GM12872 (cell line): Measurements from ENCODE around the gene MRTFA.

Source experiments
- TF ChIP-seq, protein P1 (sequence below): IDR thresholded peaks from 3 replicates; pipeline ENCODE4 v1.5.1; 2011; ENCODE audit warnings: low read depth, mild to moderate bottlenecking, low read length, moderate library complexity; ENCODE audit not compliant: insufficient read depth

MRTFA gene

DNA sequence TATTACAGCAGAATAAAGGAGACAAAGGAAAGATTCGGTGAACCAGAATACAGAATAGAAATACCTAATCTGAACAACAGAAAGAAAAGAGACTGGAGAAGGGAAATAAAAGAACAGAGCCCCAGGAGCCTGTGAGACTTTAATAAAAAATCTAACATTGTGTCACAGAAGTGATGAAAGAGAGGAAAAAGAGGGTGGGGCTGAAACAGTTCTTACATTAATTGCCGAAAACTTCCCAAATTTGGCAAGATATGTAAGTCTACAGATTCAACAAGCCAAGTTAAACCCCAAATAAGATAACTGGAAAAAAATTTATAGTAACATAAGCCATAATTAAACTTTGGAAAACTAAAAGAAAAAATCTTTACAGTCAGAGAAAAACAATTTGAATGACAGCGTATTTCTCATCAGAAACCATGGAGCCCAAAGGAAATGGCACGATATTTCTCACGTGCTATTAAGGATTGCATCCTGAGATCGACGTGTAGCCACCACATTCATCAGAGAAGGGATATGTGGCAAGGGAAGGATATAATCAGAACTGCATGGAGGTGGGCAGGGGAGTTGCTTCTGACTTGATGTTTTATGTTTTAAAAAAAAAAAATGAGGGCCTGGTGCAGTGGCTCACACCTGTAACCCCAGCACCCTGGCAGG, 192.2 kb downstream of the MRTFA start:
- TF ChIP-seq, protein P1, sequence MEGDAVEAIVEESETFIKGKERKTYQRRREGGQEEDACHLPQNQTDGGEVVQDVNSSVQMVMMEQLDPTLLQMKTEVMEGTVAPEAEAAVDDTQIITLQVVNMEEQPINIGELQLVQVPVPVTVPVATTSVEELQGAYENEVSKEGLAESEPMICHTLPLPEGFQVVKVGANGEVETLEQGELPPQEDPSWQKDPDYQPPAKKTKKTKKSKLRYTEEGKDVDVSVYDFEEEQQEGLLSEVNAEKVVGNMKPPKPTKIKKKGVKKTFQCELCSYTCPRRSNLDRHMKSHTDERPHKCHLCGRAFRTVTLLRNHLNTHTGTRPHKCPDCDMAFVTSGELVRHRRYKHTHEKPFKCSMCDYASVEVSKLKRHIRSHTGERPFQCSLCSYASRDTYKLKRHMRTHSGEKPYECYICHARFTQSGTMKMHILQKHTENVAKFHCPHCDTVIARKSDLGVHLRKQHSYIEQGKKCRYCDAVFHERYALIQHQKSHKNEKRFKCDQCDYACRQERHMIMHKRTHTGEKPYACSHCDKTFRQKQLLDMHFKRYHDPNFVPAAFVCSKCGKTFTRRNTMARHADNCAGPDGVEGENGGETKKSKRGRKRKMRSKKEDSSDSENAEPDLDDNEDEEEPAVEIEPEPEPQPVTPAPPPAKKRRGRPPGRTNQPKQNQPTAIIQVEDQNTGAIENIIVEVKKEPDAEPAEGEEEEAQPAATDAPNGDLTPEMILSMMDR, result no peak

DNA sequence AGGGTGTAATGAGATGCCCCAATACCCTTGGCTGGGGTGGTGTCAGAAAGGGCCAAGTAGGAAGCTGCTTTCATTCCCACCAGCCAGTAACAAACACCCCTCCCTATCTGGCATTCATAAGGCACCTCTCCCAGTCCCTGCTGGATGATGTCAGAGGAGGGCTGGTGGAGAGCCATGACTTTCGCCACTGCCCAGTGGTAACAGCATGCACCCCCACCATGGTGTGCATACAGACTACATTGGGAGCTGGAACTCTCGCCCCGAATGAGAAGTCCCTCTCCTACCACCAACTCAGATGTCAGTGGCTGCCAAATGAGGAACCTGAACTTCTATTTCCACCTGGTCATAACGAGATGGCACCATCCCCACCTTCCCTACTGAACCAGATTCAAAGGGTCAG, 192.8 kb downstream of the MRTFA start:
- TF ChIP-seq, protein P1, result no peak

DNA sequence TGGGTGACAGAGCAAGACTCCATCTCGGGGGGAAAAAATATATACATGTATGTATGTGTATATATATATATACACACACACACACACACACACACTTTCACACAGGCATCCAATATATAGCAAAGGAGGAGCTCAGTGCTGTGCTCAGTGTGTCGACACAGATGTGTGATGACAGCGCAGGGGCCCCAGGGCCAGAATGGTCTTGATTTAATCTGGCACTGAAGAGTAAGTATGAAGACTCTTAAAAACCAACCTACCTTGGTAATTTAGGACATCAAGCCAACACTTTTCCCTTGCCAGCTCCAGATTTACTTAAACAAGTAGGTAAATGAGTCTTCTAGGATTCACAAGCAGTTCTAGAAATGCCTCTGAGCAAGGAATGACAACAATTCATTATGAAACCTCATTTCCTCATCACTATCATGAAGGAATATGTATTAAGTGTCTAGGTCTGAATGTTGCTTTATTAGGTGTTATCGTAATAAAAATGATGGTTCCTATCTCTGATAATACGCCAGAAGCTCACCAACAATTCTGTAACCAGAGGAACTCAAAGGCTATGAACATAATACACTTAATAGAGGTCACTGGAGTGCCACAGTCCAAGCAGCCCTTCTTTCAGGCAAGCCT, 194.6 kb downstream of the MRTFA start:
- TF ChIP-seq, protein P1, result no peak

DNA sequence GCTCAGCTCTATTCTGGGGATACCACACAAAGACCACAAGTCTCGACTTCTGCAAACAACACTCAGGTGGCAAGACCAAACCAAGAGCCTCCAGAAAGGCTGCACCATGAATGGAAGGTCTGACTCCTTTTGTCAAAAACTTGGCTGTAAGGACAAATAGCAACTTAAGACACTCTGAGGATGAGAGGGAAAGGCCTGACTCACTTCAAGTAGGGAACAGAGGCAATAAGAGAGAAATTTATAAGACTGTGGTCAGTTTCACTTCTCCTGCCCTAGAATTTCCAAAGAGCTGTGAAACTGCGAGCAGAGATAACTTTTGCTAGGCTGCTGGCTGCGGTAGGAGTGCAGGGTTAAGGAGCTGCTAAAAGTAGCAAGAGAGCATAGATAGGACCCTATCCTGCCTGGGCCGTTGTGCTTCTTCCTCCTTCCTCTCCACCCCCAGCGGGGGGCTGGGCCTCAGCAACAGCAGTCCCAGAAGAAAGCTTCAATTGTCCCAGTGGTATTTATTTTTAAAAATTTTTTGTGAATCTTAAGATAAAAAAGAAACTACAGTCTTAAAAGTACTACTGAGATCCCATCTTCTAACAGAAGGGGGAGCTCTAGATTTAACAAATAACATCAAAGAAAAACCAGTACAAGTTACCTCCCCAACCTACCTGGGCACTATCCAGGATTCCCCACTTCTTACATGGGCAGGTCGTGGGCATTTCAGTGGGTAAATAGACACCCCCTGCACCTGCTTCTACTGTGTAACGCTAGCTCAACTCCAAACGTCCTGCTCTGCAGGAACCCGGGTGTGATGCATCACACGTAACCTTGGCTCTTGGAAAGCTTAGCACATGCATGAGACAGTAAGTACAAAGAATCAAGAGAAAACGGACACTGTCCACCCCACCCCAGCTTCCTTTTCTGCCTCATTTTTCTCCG, 199.8 kb downstream of the MRTFA start:
- TF ChIP-seq, protein P1, result peak; percentile 47

DNA sequence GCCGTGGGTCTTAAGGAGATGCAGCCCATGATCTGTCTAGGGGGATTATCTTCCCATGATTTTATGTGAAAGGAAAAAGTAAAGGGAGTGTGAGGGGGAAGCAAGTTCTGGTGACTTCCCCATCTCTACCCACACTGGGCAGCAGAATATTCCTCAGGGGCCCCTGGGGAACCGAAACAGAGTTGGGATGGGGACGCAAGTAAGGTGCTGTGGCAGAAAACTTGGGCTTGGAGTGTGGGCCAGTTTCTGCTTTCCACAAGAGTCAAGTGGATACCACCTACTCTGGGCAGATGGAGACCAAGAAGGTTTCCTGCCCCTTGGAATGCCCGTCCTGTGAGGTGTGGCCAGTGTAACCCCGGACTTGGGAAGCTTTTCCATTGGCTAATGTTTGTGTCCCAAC, 201.8 kb downstream of the MRTFA start:
- TF ChIP-seq, protein P1, result no peak

DNA sequence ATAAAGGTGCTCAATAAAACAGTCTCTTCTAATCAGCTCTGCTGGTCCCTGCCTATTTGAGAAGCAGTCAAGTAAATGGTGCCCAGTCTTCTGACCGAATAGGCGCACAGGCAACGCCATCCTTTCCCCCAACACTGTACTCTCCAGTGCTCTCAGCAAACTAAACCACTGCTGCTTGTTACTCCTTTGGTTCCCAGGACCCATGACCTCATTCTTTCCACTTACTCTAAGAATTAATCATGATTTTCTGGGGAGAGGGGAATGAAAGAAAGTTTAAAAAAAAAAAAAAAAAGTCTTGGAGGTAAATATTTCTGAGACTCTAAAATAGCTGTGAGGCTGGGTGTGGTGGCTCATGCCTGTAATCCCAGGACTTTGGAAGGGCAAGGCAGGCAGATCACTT, 202.4 kb downstream of the MRTFA start:
- TF ChIP-seq, protein P1, result no peak

DNA sequence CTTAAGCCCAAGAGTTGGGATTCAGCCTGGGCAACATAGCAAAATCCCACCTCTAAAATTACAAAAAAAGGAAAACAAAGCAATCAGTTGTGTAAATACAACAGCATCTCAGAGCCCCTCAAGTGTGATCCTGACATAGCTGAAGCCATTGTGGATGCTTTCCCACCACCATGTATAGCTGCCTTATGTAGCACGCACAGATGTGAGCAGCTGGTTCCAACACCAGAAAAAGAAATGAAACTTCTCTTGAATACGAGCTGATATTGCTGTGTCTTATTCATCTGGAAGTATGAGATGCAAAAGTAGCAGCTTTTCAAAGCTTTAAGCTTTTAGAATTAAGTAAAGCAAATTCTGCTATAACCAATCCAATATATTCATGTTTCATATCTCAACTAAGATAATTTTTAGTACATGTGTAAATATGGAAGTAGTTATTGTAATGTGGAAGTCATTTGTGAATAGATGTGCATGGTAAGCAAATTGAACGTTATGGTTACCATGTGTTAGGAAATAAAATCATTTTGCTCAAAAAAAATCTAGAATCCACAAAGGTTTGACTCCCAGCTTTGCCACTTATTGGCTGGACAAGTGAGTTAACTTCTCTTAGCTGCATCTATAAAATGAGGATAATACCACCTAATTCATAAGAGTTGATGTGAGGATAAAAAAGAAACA, 203.0 kb downstream of the MRTFA start:
- TF ChIP-seq, protein P1, result no peak
